HCT116 (cell line): Measurements from ENCODE around the gene USP50. TPM values are rescaled to one million over a fixed set of nuclear protein-coding genes. Genes with fewer than 3 reads are reported as not detected.

Source experiments
- ATAC-seq: fragments of 200-7000 bp; cut with Tn5 transposase; 2 replicates; pipeline ENCODE4 v1.9.1; 2020; ENCODE audit warnings: mild to moderate bottlenecking, moderate library complexity
- BruUV-seq: library from RNA; stranded (reverse); fragments of 400-500 nt; replicated peaks from 2 replicates; lab custom pipeline; 2021; lab: Mats Ljungman, UMichigan
- CTCF ChIA-PET: fragments of 300-600 bp; sonication (Branson Sonifier 250); formaldehyde crosslinking; loops from one replicate; lab custom pipeline; 2021; ENCODE audit warnings: antibody characterized with exemption; lab: Charles Lee
- POLR2A ChIA-PET: fragments of 300-600, 350-600 bp; sonication (Branson Sonifier 250); formaldehyde crosslinking; loops from one replicate; lab custom pipeline; 2021; ENCODE audit warnings: antibody characterized with exemption; lab: Charles Lee
- RAD21 ChIA-PET, 2 experiments: fragments of 300-600 bp; sonication (Branson Sonifier 250); formaldehyde crosslinking; loops; one replicate each; lab custom pipeline; 2023; ENCODE audit warnings: low total read pairs in 2 of 2; ENCODE audit not compliant: uncharacterized antibody in 2 of 2, unreplicated experiment in 2 of 2, low non-redundant PET in 1 of 2; lab: Charles Lee
- DNase-seq: peaks from one replicate; pipeline ENCODE4 v3.0.0-alpha.2; 2010; ENCODE audit warnings: low read depth, low spot score
- H2AFZ ChIP-seq: fragments of 200-600 bp; shearing (Covaris generic), sonication (generic); 2 replicates; pipeline ENCODE4 v1.6.1; 2017; ENCODE audit warnings: low read depth, mixed run types, mixed read lengths, antibody characterized with exemption, low read length; ENCODE audit not compliant: poor library complexity, severe bottlenecking
- H3K27ac ChIP-seq: 2 replicates; pipeline ENCODE4 v1.5.1; 2012; ENCODE audit warnings: low read depth, low read length
- H3K27me3 ChIP-seq: fragments of 200-600 bp; sonication (generic); 2 replicates; pipeline ENCODE4 v1.6.1; 2016; ENCODE audit warnings: mixed run types, low read length, mixed read lengths; ENCODE audit not compliant: insufficient read depth
- H3K36me3 ChIP-seq, 2 experiments: fragments of 200-500 bp in 1 of 2; fragments of 200-600 bp in 1 of 2; sonication (Bioruptor generic) in 1 of 2; sonication (generic) in 1 of 2; 2 replicates each; pipeline versions ENCODE4 v1.5.1 to v1.6.1; 2014 to 2016; ENCODE audit warnings: low read length in 2 of 2, inconsistent platforms in 1 of 2, mixed read lengths in 1 of 2, mixed run types in 1 of 2; ENCODE audit not compliant: insufficient read depth in 2 of 2, control insufficient read depth in 1 of 2
- H3K4me1 ChIP-seq, 2 experiments: fragments of 200-600 bp in 1 of 2; sonication (generic) in 1 of 2; 2 replicates each; pipeline versions ENCODE4 v1.5.1 to v1.6.1; 2012 to 2017; ENCODE audit warnings: low read length in 2 of 2, inconsistent platforms in 1 of 2, mild to moderate bottlenecking in 1 of 2, mixed read lengths in 1 of 2, mixed run types in 1 of 2, moderate library complexity in 1 of 2; ENCODE audit not compliant: insufficient read depth in 2 of 2, control insufficient read depth in 1 of 2
- H3K4me2 ChIP-seq: fragments of 200-600 bp; sonication (generic); 2 replicates; pipeline ENCODE4 v1.6.1; 2017; ENCODE audit warnings: mixed run types, low read length, mixed read lengths
- H3K4me3 ChIP-seq, 2 experiments: fragments of 200-600 bp in 1 of 2; sonication (generic) in 1 of 2; replicated peaks in 1 of 2; 2 replicates each; pipeline ENCODE4 v1.5.1; 2011 to 2016; ENCODE audit warnings: low read length in 2 of 2, control low read depth in 1 of 2, low read depth in 1 of 2, mild to moderate bottlenecking in 1 of 2, mixed read lengths in 1 of 2, mixed run types in 1 of 2
- H3K79me2 ChIP-seq: fragments of 200-600 bp; sonication (generic); 2 replicates; pipeline ENCODE4 v1.6.1; 2017; ENCODE audit warnings: mild to moderate bottlenecking, mixed run types, low read length, moderate library complexity, mixed read lengths; ENCODE audit not compliant: insufficient read depth
- H3K9ac ChIP-seq: fragments of 200-600 bp; sonication (generic); 2 replicates; pipeline ENCODE4 v1.6.1; 2016; ENCODE audit warnings: low read length, mixed read lengths
- H3K9me2 ChIP-seq: fragments of 200-600 bp; sonication (generic), shearing (Covaris generic); 2 replicates; pipeline ENCODE4 v1.6.1; 2017; ENCODE audit warnings: mixed run types, mild to moderate bottlenecking, moderate library complexity; ENCODE audit not compliant: insufficient read depth
- H3K9me3 ChIP-seq, 2 experiments: fragments of 200-500 bp in 1 of 2; fragments of 200-600 bp in 1 of 2; sonication (Bioruptor generic) in 1 of 2; sonication (generic) in 1 of 2; 2 replicates each; pipeline ENCODE4 v1.6.1; 2014 to 2017; ENCODE audit warnings: low read length in 2 of 2, mixed read lengths in 2 of 2, inconsistent platforms in 1 of 2, low read depth in 1 of 2, mild to moderate bottlenecking in 1 of 2, mixed run types in 1 of 2, moderate library complexity in 1 of 2; ENCODE audit not compliant: control insufficient read depth in 1 of 2, insufficient read depth in 1 of 2
- H4K20me1 ChIP-seq: fragments of 200-600 bp; sonication (generic), shearing (Covaris generic); 2 replicates; pipeline ENCODE4 v1.6.1; 2017; ENCODE audit warnings: mixed run types, mild to moderate bottlenecking, moderate library complexity; ENCODE audit not compliant: insufficient read depth
- CEBPB ChIP-seq: IDR thresholded peaks from 2 replicates; pipeline ENCODE4 v1.6.1; 2012; ENCODE audit warnings: low read depth
- EZH2phosphoT487 ChIP-seq: fragments of 200-600 bp; IDR thresholded peaks from 2 replicates; pipeline ENCODE4 v1.6.1; 2018; ENCODE audit warnings: antibody characterized with exemption, borderline replicate concordance
- FOSL1 ChIP-seq: IDR thresholded peaks from 2 replicates; pipeline ENCODE4 v1.6.1; 2012; ENCODE audit warnings: low read depth
- MAX ChIP-seq: IDR thresholded peaks from 2 replicates; pipeline ENCODE4 v1.6.1; 2012
- POLR2A ChIP-seq: IDR thresholded peaks from 2 replicates; pipeline ENCODE4 v1.7.0; 2011; ENCODE audit warnings: borderline replicate concordance; ENCODE audit not compliant: insufficient read depth, insufficient read length; ENCODE audit errors: extremely low read depth
- POLR2AphosphoS5 ChIP-seq: IDR thresholded peaks from 2 replicates; pipeline ENCODE4 v1.6.1; 2011; ENCODE audit warnings: mild to moderate bottlenecking, low read depth, low read length, moderate library complexity
- RAD21 ChIP-seq: IDR thresholded peaks from 2 replicates; pipeline ENCODE4 v1.6.1; 2012; ENCODE audit warnings: low read depth, mild to moderate bottlenecking
- SP1 ChIP-seq: IDR thresholded peaks from 2 replicates; pipeline ENCODE4 v1.6.1; 2012; ENCODE audit warnings: low read depth
- YY1 ChIP-seq: IDR thresholded peaks from 2 replicates; pipeline ENCODE4 v1.6.1; 2011; ENCODE audit warnings: low read length, low read depth, moderate library complexity, mild to moderate bottlenecking; ENCODE audit not compliant: insufficient replicate concordance; ENCODE audit errors: extremely low read depth
- ZNF274 ChIP-seq: fragments of 200-500 bp; sonication (Bioruptor generic); IDR thresholded peaks from 2 replicates; pipeline ENCODE4 v1.6.1; 2014; ENCODE audit warnings: mild to moderate bottlenecking, low read depth, low read length, inconsistent platforms
- intact Hi-C: fragments of 100-400 bp; cut with micrococcal nuclease; formaldehyde crosslinking; loops from 2 replicates; pipeline ENCODE4 v1.10.0; 2022
- total RNA-seq: library from RNA; stranded (reverse); gene quantifications from one replicate; pipeline ENCODE4 v1.2.1, GENCODE V29; 2021; ENCODE audit not compliant: unreplicated experiment
- TF ChIP-seq, protein P1 (sequence below): IDR thresholded peaks from 2 replicates; pipeline ENCODE4 v1.6.1; 2012
- TF ChIP-seq, protein P2 (sequence below): IDR thresholded peaks from 2 replicates; pipeline ENCODE4 v1.6.1; 2012; ENCODE audit warnings: low read depth

The USP50 gene
- total RNA-seq, 1 experiment from 2014 or later = not detected

DNA sequence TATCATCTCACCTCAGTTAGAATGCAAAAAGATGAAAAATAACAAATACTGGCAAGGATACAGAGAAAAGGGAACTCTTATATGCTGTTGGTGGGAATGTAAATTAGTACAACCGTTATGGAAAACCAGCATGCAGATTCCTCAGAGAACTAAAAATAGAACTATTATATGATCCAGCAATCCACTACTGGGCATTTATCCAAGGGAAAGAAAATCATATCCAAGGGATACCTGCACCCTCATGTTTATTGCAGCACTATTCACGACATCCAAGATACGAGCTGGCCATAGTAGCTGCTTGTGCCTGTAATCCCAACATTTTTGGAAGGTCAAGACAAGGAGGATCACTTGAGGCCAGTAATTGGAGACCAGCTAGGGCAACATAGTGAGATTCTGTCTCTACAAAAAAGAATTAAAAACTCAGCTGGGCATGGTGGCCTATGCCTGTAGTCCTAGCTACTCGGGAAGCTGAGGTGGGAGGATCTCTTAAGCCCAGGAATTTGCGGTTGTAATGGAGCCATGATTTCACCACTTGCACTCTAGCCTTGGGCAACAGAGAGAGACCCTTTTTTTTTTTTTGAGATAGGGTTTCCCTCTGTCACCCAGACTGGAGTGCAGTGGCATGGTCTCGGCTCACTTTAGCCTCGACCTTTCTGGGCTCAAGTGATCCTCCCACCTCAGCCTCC is 26.6 kb downstream of the USP50 start:
- Histone ChIP-seq H3K4me3 (no peak overlapping the region), H3K27ac (no peak overlapping the region), H3K36me3 (no peaks in the 10 kb centered on the region), H3K9me3 (no peaks in the 10 kb centered on the region), H4K20me1 (no peaks in the 10 kb centered on the region), H3K79me2 (no peaks in the 10 kb centered on the region), H2AFZ (no peak overlapping the region), H3K9me2 (no peaks in the 10 kb centered on the region), H3K4me2 (no peak overlapping the region), H3K9ac (no peak overlapping the region), H3K4me1 (no peaks in the 10 kb centered on the region), H3K27me3 (no peaks in the 10 kb centered on the region)
- no TSS peak for BruUV-seq
- ChIA-PET POLR2A (no interaction called here), CTCF (no interaction called here), RAD21 (no interaction called here)
- DNase-seq (no peak), ATAC-seq (no peak)
- intact Hi-C loops = no loop called here
- TF ChIP-seq MAX (no peak), SP1 (no peak), ZNF274 (no peak), FOSL1 (no peak), CEBPB (no peak), POLR2A (no peak)
- TF ChIP-seq, protein P1, sequence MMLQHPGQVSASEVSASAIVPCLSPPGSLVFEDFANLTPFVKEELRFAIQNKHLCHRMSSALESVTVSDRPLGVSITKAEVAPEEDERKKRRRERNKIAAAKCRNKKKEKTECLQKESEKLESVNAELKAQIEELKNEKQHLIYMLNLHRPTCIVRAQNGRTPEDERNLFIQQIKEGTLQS = no peak

DNA sequence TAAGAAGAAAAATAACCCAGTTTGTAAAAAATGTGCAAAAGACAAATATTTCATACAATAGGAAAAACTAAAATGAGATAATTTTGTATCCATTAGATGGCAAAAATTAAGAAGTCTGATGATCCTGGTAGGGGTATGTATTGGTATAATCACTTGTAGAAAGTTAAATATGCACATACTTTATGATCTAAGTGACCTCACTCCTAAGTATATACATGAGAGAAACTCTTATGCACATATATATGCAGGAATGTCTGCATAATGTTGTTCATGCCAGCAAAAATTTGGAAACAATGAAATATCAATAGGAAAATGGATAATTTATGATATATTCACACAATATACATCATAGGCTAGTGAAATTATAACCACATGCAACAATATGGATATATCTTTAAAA is 33.5 kb downstream of the USP50 start:
- no peaks in the 10 kb centered on the region for H3K27me3 ChIP-seq
- TF ChIP-seq MAX = no peak
- no peak for TF ChIP-seq ZNF274
- TF ChIP-seq EZH2phosphoT487 = no peak
- TF ChIP-seq FOSL1 = no peak
- TF ChIP-seq, protein P2, sequence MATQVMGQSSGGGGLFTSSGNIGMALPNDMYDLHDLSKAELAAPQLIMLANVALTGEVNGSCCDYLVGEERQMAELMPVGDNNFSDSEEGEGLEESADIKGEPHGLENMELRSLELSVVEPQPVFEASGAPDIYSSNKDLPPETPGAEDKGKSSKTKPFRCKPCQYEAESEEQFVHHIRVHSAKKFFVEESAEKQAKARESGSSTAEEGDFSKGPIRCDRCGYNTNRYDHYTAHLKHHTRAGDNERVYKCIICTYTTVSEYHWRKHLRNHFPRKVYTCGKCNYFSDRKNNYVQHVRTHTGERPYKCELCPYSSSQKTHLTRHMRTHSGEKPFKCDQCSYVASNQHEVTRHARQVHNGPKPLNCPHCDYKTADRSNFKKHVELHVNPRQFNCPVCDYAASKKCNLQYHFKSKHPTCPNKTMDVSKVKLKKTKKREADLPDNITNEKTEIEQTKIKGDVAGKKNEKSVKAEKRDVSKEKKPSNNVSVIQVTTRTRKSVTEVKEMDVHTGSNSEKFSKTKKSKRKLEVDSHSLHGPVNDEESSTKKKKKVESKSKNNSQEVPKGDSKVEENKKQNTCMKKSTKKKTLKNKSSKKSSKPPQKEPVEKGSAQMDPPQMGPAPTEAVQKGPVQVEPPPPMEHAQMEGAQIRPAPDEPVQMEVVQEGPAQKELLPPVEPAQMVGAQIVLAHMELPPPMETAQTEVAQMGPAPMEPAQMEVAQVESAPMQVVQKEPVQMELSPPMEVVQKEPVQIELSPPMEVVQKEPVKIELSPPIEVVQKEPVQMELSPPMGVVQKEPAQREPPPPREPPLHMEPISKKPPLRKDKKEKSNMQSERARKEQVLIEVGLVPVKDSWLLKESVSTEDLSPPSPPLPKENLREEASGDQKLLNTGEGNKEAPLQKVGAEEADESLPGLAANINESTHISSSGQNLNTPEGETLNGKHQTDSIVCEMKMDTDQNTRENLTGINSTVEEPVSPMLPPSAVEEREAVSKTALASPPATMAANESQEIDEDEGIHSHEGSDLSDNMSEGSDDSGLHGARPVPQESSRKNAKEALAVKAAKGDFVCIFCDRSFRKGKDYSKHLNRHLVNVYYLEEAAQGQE = no peak
- TF ChIP-seq POLR2AphosphoS5 = no peak
- no peak for TF ChIP-seq YY1
- no peak for TF ChIP-seq RAD21
- TF ChIP-seq, all 23 proteins: peak for 0
- Histone ChIP-seq H3K4me2 (no peak overlapping the region), H3K79me2 (no peaks in the 10 kb centered on the region), H3K36me3 (no peaks in the 10 kb centered on the region), H3K27ac (no peak overlapping the region), H3K4me3 (no peak overlapping the region), H4K20me1 (no peaks in the 10 kb centered on the region), H3K9ac (no peak overlapping the region), H2AFZ (no peak overlapping the region), H3K4me1 (no peaks in the 10 kb centered on the region), H3K9me3 (no peaks in the 10 kb centered on the region), H3K9me2 (no peaks in the 10 kb centered on the region)
- no peak for ATAC-seq
- no TSS peak for BruUV-seq
- RAD21 ChIA-PET = no interaction called here
- DNase-seq = no peak
- CTCF ChIA-PET = no interaction called here
- POLR2A ChIA-PET = no interaction called here
- intact Hi-C loops = no loop called here
